Measurements from ENCODE around the gene CABP2.
"Not testable (repeated sequence)": the region's sequence is repeated elsewhere in the genome, so short reads cannot be mapped to it uniquely, and the experiment has no call there.

The CABP2 gene

DNA sequence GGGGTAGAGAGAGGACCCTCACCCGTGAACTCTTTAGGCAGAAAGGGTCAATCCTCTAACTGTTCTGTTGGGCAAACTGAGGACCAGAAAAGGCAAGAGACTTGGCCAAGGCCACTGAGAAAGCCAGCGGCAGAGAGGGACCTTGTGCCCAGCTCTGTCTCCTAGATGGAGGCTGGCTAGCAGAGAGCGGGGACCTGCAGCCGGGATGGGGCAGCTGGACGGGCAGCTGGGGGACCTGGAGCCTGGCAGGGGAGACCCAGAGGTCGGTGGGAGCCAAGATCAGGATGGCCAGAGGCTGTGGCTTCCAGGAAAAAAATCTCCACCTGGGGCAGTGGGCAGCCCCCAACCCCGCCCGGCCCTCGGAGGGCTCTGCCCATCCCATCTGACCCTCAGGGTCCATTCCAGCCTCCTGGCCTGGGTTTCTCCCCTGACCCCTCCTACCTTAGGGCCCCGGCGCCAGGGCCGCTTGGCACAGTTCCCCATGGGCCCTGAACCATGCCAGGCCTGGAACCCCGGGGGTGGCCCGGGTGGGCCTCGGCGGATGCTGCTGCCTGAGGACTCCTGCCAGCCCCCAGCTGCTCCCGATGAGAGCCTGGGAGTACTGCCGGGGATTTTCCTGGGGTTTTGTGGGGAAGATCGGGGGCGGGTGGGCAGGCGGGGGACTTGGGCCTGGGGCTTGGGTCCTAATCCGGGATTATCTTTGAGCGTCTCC is at the start of gene CABP2:
CABP2 (minus strand) TSS at position 603 of the 712 bp plus-strand sequence; CDS start at position 483, 120 bp downstream.
- DNase-seq: no peak

DNA sequence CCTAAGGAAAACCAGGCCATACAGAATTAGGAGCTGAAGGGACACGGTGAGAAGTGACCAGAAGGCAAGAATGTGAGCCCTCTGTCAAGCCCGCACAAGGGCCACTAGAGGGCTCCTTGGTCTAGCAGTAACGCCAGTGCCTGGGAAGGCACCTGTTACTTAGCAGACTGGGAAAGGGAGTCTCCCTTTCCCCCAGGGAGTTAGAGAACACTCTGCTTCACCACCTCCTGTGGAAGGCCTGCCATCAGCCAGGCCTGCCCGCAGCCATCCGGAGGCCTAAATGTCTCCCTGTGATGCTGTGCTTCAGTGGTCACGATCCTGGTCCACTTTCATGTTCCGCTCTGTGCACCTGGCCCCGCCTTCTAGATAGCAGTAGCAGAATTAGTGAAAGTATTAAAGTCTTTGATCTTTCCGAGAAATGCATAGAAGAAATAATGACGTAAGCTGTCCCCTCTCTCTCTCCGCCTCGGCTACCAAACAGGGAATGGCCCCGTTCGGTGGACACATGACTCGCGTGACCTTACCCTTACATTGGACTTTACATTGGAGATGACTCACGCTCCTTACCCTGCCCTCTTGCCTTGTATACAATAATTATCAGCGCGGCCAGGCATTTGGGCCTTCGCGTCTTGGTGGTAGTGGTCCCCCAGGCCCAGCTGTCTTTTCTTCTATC is 49.6 kb upstream of the CABP2 start:
- DNase-seq: peak; percentile 8

DNA sequence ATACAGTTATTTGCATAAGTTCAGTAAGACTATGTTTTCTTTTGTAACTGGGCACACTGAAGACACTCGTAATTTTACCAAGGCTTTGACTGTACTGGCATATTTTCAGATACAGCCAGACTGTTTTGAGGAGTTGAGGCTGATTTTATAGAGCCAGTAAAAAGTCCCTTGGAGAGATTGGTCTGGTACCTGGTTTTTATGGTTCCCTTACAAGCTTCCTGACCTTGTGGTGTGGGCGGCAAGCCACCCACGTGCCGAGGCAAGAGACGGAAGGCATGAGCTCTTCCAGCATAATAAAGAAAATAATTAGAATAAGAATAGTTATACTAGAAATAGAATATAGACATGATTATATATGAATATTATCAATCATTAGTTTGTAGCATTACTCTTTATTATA is 49.1 kb upstream of the CABP2 start:
- DNase-seq: no peak

DNA sequence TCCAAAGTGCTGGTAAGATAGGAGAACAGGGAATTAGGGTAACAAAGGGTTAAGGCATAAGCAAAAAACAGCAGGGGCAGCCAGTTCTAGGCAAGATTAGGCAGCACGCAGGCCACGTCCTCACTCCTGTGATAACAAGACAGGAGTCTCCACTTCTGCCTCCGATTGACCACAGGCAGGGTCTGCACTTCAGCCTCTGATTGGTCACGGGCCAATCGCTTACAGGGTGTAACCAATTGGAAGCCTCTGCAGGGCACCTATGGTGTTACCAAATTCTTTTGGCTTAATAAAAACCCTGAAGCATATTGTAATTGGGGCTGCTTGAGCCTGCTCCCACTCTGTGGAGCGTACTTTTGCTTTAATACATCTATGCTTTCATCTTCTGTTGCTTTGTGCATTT is 48.2 kb upstream of the CABP2 start:
- no peak for DNase-seq

DNA sequence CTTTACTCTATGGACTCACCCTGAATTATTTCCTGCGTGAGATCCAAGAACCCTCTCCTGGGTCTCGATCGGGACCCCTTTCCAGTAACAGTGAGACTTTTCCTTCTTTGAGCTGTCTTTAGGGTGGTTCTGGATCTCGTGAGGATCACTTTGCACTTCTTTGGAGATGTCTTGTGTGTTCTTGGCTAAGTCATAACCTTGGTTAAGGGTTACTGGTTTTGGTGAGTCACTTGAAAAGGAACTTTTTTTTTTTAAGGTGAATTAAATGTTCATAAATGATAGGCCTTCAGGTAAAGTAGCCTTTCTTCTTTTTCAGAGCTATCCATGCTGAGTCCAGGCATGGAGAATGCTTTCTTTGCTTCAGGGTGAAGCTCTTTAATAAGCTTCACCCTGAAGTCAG is 41.0 kb upstream of the CABP2 start:
- DNase-seq: no peak

DNA sequence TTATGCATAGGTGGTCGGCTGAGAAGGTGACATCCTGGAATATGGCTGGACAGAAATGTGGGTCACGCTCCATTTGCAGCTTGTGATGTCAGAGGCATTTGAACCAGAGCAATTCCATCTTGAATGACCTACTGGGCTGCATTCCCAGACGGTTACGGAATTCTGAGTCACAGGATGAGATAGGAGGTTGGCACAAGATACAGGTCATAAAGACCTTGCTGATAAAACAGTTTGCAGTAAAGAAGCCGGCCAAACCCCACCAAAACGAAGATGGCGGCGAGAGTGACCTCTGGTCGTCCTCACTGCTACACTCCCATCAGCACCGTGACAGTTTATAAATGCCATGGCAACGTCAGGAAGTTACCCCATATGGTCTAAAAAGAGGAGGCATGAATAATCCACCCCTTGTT is 40.5 kb upstream of the CABP2 start:
- not testable (repeated sequence) for DNase-seq

DNA sequence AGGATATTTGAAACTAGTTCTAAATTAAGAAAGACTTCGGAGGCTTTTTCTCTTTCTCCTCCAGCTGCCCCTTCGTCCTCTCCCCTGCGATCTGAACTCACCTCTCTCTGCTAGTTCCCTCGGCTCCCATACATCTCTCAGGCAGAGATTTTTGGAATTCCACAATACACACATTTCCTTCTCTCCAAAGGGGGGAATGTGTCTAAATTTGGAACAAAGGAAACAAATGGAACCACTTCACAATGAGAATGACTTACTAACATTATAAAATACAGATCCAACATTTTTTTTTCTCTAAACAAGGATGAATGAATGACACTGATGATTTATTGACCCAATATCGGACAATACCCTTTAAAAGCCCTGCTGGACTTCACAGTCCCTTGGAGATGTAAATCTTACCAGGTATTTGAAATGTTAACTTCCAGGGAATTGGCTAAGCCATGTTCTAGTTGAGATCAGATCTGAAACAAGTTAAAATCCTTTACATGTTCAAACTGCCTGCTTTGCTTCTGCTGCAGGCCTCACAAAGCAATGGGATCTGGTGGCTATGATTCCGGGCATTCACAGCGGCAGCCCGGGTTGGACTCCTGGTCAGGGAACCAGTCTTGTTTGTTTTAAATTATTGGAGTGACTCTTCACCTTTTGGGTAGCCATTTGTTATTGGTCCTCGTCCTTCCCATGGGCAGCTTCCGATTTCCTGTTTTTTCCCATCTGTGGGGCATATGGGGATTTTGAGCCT is 39.9 kb upstream of the CABP2 start:
- no peak for DNase-seq

DNA sequence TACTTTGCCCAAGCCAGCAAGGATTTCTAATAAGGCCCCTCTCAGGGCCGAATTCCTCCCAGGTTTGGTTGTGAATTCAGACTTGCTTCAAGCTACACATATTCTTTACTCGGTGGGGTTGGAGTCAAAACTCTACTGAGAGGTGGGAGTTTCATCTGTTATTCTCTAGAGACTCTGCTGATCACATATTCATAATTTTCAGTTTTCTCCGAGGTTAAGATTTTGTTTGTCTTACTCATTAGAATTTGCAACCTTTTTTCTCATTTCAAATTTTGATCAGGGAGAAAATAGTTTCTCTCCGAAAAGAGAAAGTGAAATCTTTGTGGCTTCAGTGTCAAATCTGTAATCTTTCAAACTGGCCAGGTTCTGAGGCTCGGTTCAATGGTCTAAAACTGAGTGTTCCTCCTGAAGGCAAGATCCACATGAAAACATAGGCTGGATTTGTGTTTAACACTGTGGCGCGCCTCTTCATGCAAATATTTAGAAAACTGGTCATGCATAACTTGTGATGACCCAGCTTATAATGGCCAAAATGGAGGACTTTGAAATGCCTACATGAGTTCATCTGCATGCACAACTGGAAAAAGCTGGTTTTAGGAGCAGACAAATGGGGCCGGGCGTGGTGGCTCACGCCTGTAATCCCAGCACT is 38.8 kb upstream of the CABP2 start:
- DNase-seq: no peak

DNA sequence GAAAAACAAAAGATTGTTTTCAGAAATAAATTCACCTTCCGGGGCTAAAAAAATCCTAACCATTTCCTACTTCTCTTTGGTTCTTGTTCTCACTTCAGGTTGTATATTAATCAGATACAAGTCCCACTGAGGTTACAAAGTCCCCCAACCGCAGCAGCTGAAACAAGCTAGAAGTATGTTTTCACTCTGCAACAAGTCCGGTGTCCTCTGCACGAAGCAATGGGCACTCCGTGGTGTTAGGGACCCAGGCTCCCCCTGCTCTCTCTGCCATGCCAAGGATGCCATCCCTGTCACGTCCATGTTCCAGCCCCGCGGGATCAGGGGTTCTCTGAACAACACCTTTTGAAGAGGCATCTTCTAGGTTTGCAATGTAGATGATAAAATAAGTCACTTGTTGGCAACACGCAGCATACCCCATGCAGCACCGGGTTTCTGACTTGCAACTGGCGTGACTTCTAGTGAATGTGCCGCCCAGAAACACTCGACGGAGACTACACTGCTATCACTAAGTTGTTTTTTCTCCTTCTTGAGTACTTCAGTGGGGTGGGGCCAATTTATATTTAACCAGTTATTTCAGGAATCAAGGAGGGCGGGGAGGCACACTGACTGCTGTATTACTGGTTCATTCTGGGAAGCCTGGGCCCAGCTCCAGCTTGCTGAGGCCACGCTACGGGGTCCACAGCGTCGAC is 35.0 kb upstream of the CABP2 start:
- no peak for DNase-seq

DNA sequence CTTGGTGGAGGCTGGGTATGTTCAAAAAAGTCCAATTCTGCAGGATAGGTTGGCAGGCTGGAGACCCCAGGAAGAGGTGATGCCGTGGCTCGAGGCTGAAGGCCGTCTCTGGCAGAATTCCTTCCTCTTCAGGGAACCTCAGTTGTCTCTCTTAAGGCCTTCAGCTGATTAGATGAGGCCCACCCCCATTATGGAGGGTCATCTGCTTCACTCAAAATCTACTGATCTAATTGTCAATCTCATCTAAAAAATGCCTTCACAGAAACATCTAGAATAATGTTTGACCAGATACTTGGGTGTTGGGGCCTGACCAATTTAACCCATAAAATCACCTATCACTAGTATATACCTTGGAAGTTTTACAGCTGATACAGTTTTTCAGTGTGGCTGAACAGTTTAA is 33.0 kb upstream of the CABP2 start:
- DNase-seq: no peak

DNA sequence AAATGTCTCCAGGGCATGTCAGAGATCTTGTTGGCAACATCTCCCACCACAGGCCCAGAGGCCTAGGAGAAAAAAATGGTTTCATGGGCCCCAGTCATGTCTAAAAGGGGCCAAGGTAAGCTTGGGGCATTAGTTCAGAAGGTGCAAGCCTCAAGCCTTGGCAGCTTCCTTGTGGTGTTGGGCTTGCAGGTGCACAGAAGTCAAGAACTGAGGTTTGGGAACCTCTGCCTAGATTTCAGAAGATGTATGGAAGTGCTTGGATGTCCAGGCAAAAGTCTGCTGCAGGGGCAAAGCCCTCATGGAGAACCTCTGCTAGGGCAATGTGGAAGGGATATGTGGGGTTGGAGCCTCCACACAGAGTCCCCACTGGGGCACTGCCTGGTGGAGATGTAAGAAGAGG is 28.5 kb upstream of the CABP2 start:
- DNase-seq: not testable (repeated sequence)

DNA sequence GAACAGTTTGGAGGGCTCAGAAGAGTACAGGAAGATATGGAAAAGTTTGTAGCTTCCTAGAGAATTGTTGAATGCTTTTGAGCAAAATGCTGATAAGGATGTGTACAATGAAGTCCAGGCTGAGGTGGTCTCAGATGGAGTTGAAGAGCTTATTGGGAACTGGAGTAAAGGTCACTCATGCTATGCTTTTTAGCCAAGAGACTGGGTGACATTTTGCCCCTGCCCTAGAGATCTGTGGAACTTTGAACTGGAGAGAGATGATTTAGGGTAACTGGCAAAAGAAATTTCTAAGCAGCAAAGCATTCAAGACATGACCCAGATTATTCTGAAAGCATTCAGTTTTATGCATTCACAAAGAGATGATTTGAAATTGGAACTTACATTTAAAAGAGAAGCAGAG is 27.9 kb upstream of the CABP2 start:
- no peak for DNase-seq

DNA sequence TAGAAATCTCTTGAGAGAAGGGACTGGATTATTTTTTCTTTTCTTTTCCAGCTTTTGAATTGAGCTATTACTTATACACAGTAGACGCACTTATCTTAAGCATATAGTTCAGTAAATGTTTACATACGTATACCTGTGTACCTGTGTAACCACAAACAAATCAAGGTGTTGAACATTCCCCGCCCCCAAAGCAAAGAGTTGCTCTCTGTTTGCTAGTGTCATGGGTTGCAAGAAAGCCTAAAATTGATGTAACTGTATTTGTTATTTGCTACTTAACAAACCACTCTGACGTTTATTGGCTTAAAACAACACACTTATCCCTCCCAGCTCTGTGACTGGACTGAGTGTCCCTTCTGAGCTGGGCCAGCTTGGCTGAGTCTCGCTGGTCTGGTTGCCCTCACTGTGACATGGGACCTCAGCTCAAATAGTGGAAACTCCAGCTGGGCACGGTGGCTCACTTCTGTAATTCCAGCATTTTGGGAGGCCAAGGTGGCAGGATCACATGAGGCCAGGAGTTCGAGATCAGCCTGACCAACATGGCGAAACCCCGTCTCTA is 25.4 kb upstream of the CABP2 start:
- no peak for DNase-seq

DNA sequence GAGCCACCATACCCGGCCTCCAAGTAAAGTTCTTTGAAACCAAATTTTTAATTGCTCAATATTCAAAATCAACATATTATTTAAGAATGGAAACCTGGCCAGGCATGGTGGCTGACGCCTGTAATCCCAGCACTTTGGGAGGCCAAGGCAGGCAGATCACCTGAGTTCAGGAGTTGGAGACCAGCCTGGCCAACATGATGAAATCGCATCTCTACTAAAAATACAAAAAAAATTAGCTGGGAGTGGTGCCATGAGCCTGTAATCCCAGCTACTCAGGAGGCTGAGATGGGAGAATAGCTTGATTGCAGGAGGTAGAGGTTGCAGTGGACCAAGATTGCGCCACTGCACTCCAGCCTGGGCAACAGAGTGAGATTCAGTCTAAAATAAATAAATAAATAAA is 24.9 kb upstream of the CABP2 start:
- not testable (repeated sequence) for DNase-seq

DNA sequence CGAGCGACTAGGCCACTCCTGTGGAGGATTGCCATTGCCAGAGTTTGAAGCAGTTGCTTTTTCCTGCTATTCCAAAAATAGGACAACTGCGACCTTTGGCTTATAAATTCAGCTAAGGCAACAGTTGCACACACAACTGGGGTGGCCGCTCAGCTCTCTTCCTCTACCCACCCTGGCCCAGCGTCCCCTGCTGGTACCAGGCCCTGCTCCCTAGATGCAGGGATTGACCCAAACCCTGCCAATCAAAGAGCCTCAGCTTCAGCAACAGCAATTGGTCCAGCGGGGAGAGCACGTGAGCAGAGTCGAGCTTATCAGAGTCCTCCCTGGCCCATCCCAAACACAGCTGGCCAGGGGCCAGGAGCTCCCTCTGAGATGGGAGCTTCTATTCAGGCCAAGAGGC is 22.0 kb upstream of the CABP2 start:
- no peak for DNase-seq

DNA sequence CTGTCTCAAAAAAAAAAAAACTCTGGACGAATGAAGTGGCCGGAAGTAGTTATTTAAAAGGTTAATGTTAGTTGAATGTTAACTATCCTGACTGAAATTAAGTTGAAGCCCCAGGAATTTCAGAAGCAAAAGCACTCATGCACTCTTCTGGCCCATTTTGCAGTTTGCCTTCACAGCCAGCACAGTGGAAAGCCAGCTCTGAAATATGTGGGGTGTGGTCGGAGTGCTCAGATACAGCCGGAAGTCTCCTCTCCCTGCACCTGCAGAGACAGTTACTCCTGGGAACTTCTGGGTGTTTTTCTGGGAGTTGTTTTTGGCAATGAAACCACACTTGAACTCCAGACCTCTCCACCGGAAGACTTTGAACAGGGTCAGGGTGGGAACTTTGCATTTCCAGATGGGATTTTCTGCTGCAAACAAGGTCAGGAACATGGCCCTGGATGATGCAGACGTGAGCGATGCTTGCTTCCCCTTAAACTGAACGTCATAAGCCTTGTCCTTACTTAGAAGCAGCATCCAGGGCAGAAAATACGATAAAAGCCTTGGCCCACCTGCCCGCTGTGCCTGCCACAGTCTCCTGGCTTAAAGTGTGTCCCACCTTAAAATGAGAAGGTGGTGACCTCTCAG is 21.5 kb upstream of the CABP2 start:
- DNase-seq: no peak

DNA sequence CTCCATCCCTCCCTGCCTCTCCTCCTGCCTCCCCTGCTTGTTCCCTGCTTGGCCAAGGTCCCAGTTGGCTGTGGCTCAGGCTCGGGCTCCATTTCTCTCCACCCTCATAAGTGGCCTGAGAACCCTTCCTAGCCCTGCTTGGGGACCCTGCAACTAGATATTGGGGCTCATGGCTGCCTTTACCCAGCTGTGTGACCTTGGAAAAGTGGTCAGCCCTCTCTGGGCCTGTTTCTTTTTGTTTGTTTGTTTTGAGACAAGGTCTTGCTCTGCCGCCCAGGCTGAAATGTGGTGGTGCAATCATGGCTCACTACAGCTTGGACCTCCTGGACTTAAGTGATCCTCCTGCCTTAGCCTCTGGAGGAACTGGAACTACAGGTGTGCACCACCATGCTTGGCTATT is 20.3 kb upstream of the CABP2 start:
- DNase-seq: no peak

DNA sequence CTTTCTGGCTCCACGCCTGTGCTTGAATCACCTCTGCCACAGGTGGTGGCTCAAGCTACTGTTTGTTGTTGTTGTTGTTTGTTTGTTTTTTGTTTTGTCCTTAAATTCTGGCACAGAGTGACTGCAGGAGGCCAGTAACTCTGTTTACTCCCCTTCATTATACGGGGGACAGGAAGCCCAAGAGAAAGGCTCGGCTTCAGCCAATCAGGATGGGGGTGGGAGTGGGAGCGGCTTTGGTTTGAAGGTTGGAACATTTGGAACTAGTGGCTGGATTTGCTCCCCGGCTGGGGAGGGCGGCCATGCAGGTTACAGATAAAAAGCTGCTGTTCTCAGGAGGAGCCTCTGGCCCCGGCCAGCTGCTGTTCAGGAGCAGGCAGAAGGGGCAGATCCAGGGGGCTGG is 19.7 kb upstream of the CABP2 start:
- DNase-seq: no peak

DNA sequence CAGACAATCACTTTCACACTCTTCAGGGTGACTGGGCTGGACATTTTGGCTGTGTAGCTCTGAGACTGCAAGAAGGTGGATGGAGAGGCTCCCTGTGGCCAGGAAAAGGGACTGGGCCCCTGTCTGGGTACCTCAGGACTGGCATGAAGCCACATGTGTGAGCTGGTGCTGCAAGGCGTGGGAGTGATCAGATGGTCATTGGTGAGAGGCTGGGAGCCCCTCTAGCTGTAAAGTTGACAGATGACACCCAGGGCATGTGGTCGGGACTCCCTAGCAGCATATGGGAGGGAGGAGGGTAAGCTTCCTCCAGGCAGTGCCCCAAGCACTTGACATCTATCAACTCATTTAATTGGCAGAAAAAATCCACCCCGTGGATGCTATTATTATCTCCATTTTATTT is 18.9 kb upstream of the CABP2 start:
- DNase-seq: no peak

DNA sequence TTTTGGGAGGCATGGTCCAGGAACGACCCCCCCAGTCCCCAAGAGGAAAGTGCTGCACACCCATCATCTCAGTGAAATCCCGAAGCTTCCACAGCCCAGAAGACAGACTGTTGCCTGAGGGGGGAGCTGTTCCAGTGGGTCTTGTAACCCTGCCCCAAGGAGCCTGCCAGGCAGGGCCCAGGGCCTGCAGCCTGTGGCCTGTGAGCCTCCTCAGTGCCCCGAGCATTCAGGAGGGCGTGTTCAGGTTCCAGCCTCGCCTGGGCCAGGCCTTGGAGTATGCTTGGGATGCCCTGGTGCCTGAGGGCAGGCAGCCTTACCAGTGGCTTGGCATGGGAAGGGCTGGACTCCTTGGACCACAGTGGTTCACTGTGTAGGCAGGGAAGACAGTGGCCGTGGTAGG is 18.0 kb upstream of the CABP2 start:
- DNase-seq: no peak

DNA sequence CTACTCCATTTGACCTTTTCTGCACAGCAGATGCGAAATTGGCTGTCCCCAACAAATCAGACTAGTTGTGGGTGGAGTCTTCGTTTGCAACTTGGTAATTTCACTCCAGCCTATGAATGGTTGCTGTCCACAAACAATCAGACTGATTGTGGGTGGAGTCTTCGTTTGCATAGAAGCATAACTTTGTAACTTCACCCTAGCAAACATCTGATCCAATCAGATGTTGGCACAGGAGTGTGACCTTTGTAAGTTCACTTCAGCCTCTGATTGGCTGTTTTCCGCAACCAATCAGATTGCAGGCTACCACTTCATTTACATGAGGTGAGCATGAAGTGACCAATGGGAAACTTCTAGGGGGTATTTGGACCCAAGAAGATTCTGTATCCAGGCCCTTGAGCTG is 16.3 kb upstream of the CABP2 start:
- DNase-seq: no peak

DNA sequence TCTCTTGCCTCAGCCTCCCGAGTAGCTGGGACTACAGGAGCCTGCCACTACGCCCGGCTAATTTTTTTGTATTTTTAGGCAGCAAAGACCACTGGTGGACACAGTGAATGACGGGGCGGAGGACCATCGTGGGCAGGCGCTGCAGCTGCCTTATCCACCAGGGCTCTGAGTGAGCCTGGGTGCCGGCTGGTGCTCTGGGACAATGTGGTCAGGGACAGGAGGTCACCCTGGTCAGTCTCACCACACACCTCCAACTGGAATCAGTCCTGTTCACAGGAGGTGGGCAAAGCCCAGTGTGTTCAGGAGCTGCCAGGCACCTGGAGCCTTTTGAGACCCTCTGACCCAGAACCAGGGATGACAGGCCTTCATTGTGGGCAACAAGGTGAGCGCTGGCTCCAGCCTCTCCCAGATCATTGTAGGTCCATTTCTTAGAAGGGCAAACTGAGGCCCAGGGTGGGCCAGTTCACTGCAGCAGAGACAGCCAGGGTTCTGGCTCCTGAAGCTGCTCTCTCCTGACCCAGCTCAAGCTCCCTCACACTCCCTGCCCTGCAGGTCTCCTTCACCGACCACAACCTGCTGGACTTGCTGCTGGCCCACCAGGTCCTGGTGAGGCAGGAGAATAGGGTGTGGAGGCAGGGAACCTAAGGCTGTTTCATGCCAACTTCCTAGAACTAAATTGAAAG is 15.7 kb upstream of the CABP2 start:
- no peak for DNase-seq
